HepG2 (cell line): ENCODE measurements around the gene FHIT. TPM values are rescaled to one million over a fixed set of nuclear protein-coding genes. Genes with fewer than 3 reads are reported as not detected.

ENCODE experiments used
- ATF1 ChIP-seq: IDR thresholded peaks from 2 replicates; pipeline ENCODE4 v1.6.1; 2016; ENCODE audit warnings: mild to moderate bottlenecking, control low read depth
- BORCS8-MEF2B ChIP-seq: sonication (generic); formaldehyde crosslinking; IDR thresholded peaks from 2 replicates; pipeline ENCODE4 v1.8.0; 2022; ENCODE audit warnings: mild to moderate bottlenecking, missing genetic modification reagents
- CEBPB ChIP-seq: IDR thresholded peaks from 2 replicates; pipeline ENCODE4 v1.6.1; 2011; ENCODE audit warnings: low read depth, low read length, improper control_type of control experiment, borderline replicate concordance
- E2F2 ChIP-seq: sonication (generic); formaldehyde crosslinking; IDR thresholded peaks from 2 replicates; pipeline ENCODE4 v1.4.0; 2020; ENCODE audit warnings: missing genetic modification reagents, borderline replicate concordance
- HNF4G ChIP-seq, 2 experiments: sonication (generic) in 1 of 2; formaldehyde crosslinking in 1 of 2; IDR thresholded peaks; 2 replicates each; pipeline versions ENCODE4 v1.4.0 to v1.6.1; 2011 to 2020; ENCODE audit warnings: borderline replicate concordance in 2 of 2, low read depth in 2 of 2, mild to moderate bottlenecking in 2 of 2, low read length in 1 of 2, missing genetic modification reagents in 1 of 2, moderate library complexity in 1 of 2
- MYNN ChIP-seq: sonication (generic); formaldehyde crosslinking; IDR thresholded peaks from 2 replicates; pipeline ENCODE4 v1.4.0; 2020; ENCODE audit warnings: mild to moderate bottlenecking, low read depth, missing genetic modification reagents
- PHF5A ChIP-seq: IDR thresholded peaks from one replicate; pipeline ENCODE4 v1.6.1; 2018; ENCODE audit warnings: low read depth, missing genetic modification reagents; ENCODE audit not compliant: unreplicated experiment
- RARG ChIP-seq: sonication (generic); formaldehyde crosslinking; IDR thresholded peaks from 2 replicates; pipeline ENCODE4 v1.4.0; 2020; ENCODE audit warnings: low read depth, mild to moderate bottlenecking, missing genetic modification reagents
- SCMH1 ChIP-seq: sonication (generic); formaldehyde crosslinking; IDR thresholded peaks from 2 replicates; pipeline ENCODE4 v1.9.0; 2021; ENCODE audit warnings: missing genetic modification reagents, mild to moderate bottlenecking, borderline replicate concordance
- ZNF160 ChIP-seq: sonication (generic); formaldehyde crosslinking; IDR thresholded peaks from 2 replicates; pipeline ENCODE4 v1.8.0; 2022; ENCODE audit warnings: mild to moderate bottlenecking, inconsistent platforms, missing genetic modification reagents
- ZNF407 ChIP-seq: sonication (generic); formaldehyde crosslinking; IDR thresholded peaks from one replicate; pipeline ENCODE4 v1.5.1; 2020; ENCODE audit warnings: mild to moderate bottlenecking, missing genetic modification reagents; ENCODE audit errors: not compliant biosample characterization
- ZNF546 ChIP-seq: sonication (generic); formaldehyde crosslinking; conservative IDR thresholded peaks from 2 replicates; pipeline ENCODE4 v1.8.1; 2023; ENCODE audit warnings: mild to moderate bottlenecking, missing genetic modification reagents
- ZNF557 ChIP-seq: sonication (generic); formaldehyde crosslinking; IDR thresholded peaks from 2 replicates; pipeline ENCODE4 v1.4.0; 2020; ENCODE audit warnings: missing genetic modification reagents
- ZNF891 ChIP-seq: sonication (generic); formaldehyde crosslinking; IDR thresholded peaks from 2 replicates; pipeline ENCODE4 v1.5.0; 2020; ENCODE audit warnings: mild to moderate bottlenecking, missing genetic modification reagents
- polyA plus RNA-seq, 8 experiments: library from polyadenylated mRNA; depleted of rRNA in 3 of 8; stranded (reverse) in 7 of 8; unstranded in 1 of 8; fragments of >200 nt; fragmentation: Illumina TruSeq in 4 of 8; extraction: Trizol in 4 of 8; gene quantifications; 2 replicates each; pipeline versions ENCODE4 v1.2.1 to v1.2.3, GENCODE V29; 2011 to 2016; ENCODE audit warnings: low read depth in 4 of 8, missing spikeins in 1 of 8, mixed read lengths in 1 of 8; ENCODE audit not compliant: insufficient read depth in 1 of 8
- total RNA-seq, 5 experiments: library from RNA; depleted of rRNA; stranded (reverse); fragments of >200 nt; fragmentation: Illumina TruSeq; extraction: Trizol; gene quantifications; 2 replicates each; pipeline ENCODE4 v1.2.3, GENCODE V29; 2016; ENCODE audit warnings: low read depth in 1 of 5

FHIT gene
- total and polyA plus RNA-seq, 2 of the 13 experiments (the other 11 are each of a cell fraction or from before 2014, with no cell fraction given), result 4.0 to 4.6 TPM

GRCh38 chr3:59914251-59914650 lies 1337.0 kb downstream of the FHIT start (continued):
- TF ChIP-seq CEBPB, result no peak
- no peak for TF ChIP-seq ZNF407 (CRISPR knock-in tag)
- TF ChIP-seq MYNN (CRISPR knock-in tag), result no peak
- TF ChIP-seq ZNF891, result no peak
- TF ChIP-seq SCMH1, result no peak
- TF ChIP-seq ZNF160, result no peak
- TF ChIP-seq E2F2, result no peak
- no peak for TF ChIP-seq ZNF557 (CRISPR knock-in tag)
- no peak for TF ChIP-seq HNF4G (IDR thresholded peaks at IDR 0.05; ENCODE audit: borderline replicate concordance, low read depth, low read length)
- no peak for TF ChIP-seq HNF4G (CRISPR knock-in tag; IDR thresholded peaks at IDR 0.05; ENCODE audit: borderline replicate concordance, low read depth)
- no peak for TF ChIP-seq BORCS8-MEF2B (CRISPR knock-in tag)
- no peak for TF ChIP-seq PHF5A (CRISPR knock-in tag)
- TF ChIP-seq RARG (CRISPR knock-in tag), result no peak
- TF ChIP-seq ZNF546 (CRISPR knock-in tag), result no peak
- no peak for TF ChIP-seq ATF1 (CRISPR knock-in tag)
